ENCODE measurements around the gene ANKMY1.

ANKMY1 gene

DNA sequence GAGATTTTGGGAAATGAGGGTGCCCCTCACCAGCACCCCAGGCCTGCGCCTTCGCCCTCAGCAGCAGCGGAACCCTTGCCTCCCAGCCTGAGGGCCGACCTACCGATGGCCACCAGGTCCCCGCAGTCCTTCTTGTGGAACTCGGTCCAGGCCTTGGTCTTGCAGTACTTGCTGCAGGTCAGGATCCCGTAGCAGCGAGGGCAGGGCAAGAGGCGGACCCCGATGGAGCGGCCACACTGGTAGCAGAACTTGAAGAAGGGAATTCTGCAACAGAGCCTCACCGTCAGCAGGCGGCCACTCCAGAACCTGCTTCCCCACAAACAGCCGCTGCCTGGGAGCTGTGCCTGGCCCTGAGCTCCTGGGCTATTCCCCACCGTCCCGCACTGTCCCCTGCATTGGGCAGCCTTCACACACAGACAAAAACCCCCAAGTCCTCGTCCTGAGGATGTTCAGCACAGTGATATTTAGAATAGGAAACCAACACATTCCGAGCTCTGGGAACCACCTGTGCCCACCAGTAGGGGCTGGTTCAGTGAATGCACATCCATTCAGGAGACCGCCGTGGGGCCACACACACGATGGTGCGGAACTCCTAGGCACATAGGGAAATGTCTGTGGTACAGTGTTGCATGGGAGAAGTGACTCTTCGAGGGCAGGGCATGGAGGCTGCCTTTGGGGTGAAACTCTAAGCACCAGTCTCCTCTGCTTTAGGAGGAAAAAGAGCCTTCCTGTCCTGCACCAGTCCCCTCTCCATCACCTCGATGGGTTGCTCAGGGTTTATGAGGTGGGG is 76.8 kb downstream of the ANKMY1 start:
- TF ChIP-seq, protein P1, sequence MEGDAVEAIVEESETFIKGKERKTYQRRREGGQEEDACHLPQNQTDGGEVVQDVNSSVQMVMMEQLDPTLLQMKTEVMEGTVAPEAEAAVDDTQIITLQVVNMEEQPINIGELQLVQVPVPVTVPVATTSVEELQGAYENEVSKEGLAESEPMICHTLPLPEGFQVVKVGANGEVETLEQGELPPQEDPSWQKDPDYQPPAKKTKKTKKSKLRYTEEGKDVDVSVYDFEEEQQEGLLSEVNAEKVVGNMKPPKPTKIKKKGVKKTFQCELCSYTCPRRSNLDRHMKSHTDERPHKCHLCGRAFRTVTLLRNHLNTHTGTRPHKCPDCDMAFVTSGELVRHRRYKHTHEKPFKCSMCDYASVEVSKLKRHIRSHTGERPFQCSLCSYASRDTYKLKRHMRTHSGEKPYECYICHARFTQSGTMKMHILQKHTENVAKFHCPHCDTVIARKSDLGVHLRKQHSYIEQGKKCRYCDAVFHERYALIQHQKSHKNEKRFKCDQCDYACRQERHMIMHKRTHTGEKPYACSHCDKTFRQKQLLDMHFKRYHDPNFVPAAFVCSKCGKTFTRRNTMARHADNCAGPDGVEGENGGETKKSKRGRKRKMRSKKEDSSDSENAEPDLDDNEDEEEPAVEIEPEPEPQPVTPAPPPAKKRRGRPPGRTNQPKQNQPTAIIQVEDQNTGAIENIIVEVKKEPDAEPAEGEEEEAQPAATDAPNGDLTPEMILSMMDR (conservative IDR thresholded peaks at IDR 0.05; ENCODE audit: control insufficient read depth, insufficient read depth, low read depth, low read length): no peak
- DNase-seq (ENCODE audit: low read depth): no peak
- no peak overlapping the region for H3K4me3 ChIP-seq (ENCODE audit: control insufficient read depth, low read depth, low read length)

DNA sequence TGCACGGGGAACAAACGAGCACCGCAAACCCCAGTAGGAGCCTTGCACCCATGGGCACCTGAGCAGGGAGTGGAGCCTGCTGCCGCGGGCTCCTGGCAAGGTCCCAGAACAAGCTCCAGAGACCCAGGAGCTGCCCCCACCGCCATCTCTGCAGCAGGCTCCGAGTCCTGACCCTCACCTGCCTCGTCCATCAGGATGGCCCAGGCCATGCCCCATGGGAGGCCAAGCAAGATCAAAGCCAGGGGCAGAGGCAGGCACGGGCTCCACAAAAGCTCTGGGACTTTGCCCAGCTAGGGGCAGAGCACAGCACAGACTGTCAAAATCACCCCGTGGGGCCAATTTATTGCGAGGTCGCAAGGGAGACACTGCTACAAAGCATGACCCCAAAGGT is 78.7 kb downstream of the ANKMY1 start:
- DNase-seq (ENCODE audit: low read depth): no peak
- TF ChIP-seq, protein P1 (conservative IDR thresholded peaks at IDR 0.05; ENCODE audit: control insufficient read depth, insufficient read depth, low read depth, low read length): no peak
- no peak overlapping the region for H3K4me3 ChIP-seq (ENCODE audit: control insufficient read depth, low read depth, low read length)

DNA sequence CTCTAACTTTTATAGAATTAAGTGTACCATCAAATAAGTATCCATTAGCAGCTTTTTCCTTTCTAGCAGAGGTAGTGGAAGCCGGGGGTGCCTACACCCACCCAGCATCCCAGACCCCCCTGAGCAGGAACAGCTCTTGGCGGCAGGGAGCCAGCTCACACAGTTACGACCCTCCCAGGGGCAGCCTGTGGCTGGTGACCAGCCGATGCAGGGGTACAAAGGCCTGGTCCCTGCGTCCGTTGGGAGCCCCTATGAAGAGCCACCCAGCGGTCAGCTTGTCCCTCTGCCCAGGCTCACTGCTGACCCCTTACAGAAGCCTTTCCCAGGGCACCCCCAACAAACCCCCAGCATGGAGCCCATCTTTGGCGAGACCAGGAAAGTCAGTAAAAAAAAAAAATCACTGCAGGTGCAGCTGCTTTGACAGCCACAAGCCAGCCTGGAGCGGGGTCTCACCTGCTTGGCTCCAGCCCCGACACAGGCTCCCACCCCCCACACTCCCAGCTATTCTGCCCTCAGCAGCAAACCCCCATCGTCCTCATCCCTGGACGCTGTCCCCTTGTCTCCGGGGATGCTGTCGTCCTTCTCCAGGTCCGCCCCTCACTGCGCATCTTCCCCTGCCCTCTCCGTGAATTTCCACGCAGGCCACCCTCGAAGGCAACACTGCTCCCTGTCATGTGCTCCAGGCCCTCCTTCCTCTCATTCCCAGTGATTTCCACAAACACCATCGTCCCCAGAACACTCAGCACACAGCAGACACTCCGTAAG is 79.3 kb downstream of the ANKMY1 start:
- TF ChIP-seq, protein P1 (conservative IDR thresholded peaks at IDR 0.05; ENCODE audit: control insufficient read depth, insufficient read depth, low read depth, low read length): no peak
- no peak overlapping the region for H3K4me3 ChIP-seq (ENCODE audit: control insufficient read depth, low read depth, low read length)
- no peak for DNase-seq (ENCODE audit: low read depth)

DNA sequence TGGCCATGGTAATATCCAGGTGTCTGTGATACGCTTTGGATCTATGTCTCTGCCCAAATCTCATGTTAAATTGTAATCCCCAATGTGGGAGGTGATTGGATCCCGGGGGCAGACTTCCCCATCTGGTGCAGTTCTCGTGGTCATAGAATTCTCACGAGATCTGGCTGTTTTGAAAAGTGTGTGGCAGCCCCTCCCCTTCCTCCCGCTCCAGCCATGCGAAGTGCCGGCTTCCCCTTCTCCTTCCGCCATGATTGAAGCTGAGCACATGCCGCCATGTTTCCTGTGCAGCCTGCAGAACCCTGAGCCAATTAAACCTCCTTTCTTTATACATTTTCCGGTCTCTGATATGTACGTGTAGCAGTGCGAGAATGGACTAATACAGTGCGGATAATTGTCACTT is 79.9 kb downstream of the ANKMY1 start:
- TF ChIP-seq, protein P1 (conservative IDR thresholded peaks at IDR 0.05; ENCODE audit: control insufficient read depth, insufficient read depth, low read depth, low read length): no peak
- H3K4me3 ChIP-seq (ENCODE audit: control insufficient read depth, low read depth, low read length): no peak overlapping the region
- DNase-seq (ENCODE audit: low read depth): no peak

DNA sequence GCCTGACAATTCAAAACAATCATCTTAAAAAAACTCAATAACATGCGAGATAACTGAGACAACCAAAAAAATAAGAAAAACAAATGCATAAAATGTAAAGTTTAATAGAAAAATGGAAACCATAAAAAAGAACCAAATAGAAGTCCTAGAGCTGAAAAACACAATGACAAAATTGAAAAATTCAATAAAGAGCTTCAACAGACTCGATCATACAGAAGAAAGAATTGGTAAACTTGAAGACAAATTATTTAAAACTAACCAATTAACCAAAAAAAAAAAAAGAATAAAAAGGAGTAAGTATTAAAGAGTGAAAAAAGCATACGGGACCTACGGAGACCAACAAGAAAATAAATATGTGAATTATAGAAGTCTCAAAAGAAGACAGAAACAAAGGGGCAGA is 84.6 kb downstream of the ANKMY1 start:
- H3K4me3 ChIP-seq (ENCODE audit: control insufficient read depth, low read depth, low read length): no peak overlapping the region
- TF ChIP-seq, protein P1 (conservative IDR thresholded peaks at IDR 0.05; ENCODE audit: control insufficient read depth, insufficient read depth, low read depth, low read length): no peak
- no peak for DNase-seq (ENCODE audit: low read depth)

DNA sequence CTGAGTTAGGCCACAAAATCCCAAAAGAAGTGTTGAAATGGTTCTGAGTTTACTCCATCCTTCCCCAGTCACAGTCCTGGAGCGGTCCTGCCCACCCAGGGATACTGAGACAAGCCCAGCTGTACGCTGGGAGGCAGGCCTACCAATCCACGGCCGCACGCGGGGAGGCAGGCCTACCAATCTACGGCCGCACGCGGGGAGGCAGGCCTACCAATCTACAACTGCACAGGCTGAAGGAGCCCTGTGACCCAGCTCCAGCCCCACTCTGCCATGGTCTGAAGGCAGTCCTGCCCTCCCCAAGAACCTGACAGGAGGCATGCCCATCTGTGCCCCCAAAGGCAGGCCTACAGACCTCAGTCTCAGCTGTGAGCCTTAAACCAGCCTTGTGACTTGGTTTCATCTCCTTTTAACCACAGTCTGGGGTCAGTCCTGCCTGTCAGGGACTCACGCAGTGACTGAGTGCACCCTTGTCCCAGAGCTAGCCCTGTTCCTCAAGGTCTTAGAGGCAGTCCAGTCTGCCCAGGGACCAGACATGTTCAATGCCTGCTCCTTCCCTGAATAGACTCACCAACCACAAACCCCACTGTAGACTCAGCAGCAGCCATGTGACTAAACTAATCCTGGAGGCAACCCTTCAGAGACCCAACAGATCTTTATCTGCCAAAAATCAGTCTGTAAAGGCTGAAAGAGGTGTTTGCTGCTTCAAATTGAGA is 85.6 kb downstream of the ANKMY1 start:
- no peak overlapping the region for H3K4me3 ChIP-seq (ENCODE audit: control insufficient read depth, low read depth, low read length)
- no peak for DNase-seq (ENCODE audit: low read depth)
- TF ChIP-seq, protein P1 (conservative IDR thresholded peaks at IDR 0.05; ENCODE audit: control insufficient read depth, insufficient read depth, low read depth, low read length): no peak

Measured in fibroblast of mammary gland (primary cell).